ENCODE results near the gene MITF.
"Not testable (repeated sequence)": the region's sequence is repeated elsewhere in the genome, so short reads cannot be mapped to it uniquely, and the experiment has no call there.

MITF gene

GRCh38 chr3:69785769-69786320 is 46.6 kb downstream of the MITF start:
- in situ Hi-C loops (cut with MboI; ENCODE audit: low sequenced_read_pairs): no loop called here

DNA sequence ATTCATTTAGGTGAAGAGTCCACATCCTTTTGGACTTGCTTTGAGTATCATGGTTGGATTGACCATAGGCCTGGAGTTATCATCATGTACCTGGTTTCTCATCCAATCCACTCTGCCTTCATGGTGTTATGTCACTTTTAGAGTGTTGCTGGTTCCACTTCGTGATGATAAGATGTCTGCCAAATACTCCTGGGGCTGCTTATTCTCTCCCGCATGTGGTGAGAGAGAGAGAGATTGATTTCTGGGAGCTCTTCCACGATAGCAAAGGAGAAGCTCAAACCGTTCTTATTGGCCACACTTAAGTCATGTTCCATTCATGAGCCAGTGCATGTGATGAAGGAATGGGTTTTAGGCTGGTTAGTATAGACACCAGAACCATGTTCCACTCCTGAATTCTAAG is 47.6 kb downstream of the MITF start:
- in situ Hi-C loops (cut with MboI; ENCODE audit: low sequenced_read_pairs): no loop called here

- in situ Hi-C loops (cut with MboI; ENCODE audit: low sequenced_read_pairs): no loop called here
These were observed 48.3 kb downstream of the MITF start for GRCh38 chr3:69787436-69788168.

- in situ Hi-C loops (cut with MboI; ENCODE audit: low sequenced_read_pairs): no loop called here
These were observed 51.8 kb downstream of the MITF start for GRCh38 chr3:69791106-69791505.

- in situ Hi-C loops (cut with MboI; ENCODE audit: low sequenced_read_pairs): no loop called here
These were observed 52.7 kb downstream of the MITF start for GRCh38 chr3:69791919-69792399.

GRCh38 chr3:69796126-69796525 is 56.9 kb downstream of the MITF start:
- in situ Hi-C loops (cut with MboI; ENCODE audit: low sequenced_read_pairs): not testable (repeated sequence)

DNA sequence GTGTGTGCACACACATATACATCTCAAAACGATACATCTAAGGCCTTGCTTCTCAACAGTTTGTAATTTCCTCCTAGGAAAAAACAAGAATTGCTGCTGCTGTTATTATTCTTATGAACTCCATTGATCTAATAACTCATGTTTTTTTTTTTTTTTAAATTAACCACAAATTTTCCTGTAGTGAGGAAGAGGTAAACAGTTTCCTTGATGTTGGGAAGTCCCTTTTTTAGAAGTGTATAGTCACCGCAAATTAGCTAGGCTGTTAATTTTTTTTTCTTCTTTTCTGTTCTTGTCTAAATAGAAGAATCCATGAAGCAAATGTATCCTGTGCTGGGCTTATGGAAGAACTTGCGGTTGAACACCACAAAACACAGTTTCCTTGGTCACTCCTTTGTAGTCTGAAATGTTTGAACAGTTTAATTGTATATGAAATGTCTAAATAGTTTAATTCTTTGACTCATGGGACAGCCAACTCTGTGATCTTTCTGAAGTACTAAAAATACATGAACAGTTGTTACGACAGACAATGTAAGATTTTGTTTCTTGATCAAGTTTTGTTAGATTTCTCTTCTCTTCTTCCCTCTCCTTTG is 64.5 kb downstream of the MITF start:
- in situ Hi-C loops (cut with MboI; ENCODE audit: low sequenced_read_pairs): no loop called here

- in situ Hi-C loops (cut with MboI; ENCODE audit: low sequenced_read_pairs): no loop called here
These were observed 66.2 kb downstream of the MITF start for GRCh38 chr3:69805491-69805890.

- in situ Hi-C loops (cut with MboI; ENCODE audit: low sequenced_read_pairs): no loop called here
These were observed 67.6 kb downstream of the MITF start for GRCh38 chr3:69806735-69807438.

GRCh38 chr3:69807674-69808073 is 68.4 kb downstream of the MITF start:
- in situ Hi-C loops (cut with MboI; ENCODE audit: low sequenced_read_pairs): no loop called here

DNA sequence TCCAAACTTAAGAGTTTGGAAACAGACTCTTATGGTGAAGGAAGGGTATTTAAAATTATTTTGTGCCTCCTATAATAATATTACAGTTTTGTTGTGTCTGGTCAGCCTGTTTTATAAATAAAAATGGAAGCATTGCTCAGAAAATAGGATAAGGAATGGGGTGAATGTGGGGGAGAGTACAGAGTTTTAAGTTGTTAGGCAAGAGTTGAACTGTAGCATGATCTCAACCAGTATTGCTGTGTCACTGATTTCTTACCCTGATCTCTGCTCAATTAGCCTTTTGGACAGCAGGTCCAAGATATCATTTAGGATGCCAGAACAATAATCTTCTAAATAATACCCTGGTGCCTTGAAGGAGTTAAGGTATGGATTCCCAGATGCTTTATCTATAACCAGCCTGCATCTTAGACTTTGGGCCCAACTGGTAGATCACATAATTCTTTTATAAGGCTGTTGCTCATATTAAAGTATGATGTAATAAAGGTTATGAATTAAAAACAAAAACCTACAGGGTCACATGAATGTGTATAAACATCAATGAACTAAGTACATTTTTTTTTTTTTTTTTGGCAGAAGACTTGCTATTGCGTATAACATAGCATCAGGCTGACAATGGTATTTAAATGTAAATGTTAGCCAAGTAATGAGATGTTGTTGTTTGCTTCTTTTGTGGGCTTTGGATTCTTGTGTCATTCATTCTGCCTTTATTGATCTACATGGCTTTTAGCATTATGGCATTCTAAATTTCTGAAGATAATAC is 70.0 kb downstream of the MITF start:
- in situ Hi-C loops (cut with MboI; ENCODE audit: low sequenced_read_pairs): no loop called here

DNA sequence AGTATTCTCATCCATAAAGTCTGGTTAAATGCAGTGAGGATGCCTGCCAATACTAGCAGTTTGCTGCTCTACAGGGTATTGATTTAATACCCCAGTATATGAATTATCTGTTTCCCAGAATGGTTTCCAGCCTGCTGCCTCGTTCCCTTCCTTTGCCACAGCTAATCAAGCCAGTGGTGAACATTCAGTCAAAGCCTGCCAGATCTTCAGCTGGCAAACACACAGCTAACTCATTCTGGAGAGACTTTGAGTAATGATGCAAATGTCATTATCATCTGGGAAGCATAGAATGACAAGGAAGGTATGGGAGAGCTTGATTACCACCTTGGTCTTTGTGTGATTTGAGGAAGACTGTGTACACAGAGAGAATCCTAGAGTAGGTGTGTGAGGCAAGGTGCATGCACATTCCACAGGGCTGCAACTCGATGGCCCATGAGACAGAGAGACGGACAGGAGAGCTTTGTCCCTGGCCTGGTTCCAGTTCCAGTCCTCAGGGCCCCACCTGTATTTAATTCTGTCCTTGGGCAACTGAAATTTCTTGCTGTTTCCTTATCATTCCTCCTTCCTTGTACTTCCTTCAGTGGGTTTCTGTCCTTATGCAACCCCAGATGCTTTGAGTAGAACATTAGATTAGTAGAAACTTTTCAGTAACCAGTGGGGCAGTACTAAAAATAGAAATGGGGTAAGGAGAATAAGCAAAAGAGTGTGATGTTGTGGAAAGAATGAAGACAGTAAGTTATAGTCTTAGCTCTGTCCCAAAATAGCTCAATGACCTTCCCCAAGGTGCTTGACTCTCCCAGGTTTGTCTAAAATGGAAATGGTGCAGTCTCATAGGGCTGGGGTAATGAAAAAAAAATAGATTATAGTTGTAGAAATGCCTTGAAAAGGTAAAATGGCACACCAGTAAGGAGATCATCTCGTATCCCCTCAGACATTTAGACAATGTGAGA is 72.5 kb downstream of the MITF start:
- in situ Hi-C loops (cut with MboI; ENCODE audit: low sequenced_read_pairs): no loop called here

GRCh38 chr3:69815970-69816369 is 76.7 kb downstream of the MITF start:
- in situ Hi-C loops (cut with MboI; ENCODE audit: low sequenced_read_pairs): no loop called here

DNA sequence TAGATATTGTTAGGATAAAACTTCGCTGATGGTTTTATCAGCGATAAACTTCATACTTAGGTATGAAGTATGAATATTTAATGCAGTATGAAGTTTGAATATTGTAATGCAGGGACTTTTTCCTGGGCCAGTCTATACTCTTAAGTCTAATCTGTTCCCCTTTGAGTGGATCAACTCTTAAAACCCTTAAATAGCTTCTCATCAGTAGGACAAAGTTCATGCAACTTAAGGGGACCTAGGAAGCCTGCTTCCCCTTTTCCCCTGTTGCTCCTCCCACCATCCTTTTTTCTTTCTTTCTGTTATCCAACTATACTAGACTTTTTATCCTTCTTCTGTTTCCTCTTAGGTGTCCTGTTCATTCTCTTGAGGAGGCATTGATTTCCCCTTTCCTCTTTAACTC is 78.7 kb downstream of the MITF start:
- in situ Hi-C loops (cut with MboI; ENCODE audit: low sequenced_read_pairs): no loop called here

DNA sequence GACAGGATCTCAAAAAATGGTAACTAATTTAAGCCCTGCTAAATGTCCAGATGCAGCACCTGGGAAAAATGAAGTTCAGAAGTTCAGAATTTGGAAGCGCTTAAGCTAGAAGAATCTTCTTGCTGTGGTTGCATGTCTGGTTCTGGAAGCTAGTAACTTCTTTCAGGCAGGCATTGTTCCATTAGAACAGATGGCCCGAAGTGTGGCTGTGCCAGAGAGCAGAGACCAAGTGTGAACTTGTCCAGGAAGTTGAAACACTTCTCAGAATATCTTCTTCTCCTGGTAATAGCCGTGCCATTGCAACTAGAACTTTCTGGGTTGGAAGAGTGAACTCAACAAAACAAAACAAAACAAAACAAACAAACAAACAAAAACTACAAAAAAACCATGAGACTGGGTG is 80.0 kb downstream of the MITF start:
- in situ Hi-C loops (cut with MboI; ENCODE audit: low sequenced_read_pairs): no loop called here

DNA sequence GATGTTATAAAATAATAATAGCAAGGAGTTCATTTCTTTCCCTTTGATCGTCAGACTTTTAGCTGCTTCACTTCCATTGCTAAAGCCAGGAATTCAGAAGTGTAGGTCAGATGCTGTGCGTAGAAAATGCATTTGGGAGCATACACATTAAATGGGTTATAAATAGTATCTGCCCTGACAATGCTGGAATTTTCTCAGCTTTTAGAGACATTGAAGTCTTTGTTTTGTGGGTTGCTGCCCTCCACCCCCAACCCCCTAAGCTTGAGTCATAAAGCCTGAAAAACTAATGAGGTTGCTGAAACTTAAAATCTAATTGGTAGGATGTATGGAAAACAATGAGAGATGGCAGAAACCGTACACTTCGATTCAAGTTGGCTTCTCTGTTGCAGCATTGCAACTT is 81.9 kb downstream of the MITF start:
- in situ Hi-C loops (cut with MboI; ENCODE audit: low sequenced_read_pairs): no loop called here

DNA sequence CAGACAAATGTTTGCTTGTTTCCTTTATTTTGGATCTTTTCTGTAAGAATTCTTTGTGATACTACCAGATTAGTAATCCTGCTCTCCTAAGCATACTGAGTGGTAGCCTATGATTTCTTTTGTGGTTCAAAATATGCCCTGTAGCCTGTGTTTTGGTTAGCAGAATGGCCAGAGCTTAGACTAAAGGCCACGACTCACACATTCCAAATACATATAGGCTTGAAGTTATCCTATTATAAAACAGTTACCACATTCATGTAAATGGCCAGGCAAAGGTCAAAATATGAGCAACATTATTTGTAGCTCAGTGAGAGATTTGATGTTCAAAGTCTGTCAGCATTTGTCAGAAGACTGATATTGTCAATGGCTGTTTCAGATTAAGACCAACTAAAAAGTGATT is 84.5 kb downstream of the MITF start:
- in situ Hi-C loops (cut with MboI; ENCODE audit: low sequenced_read_pairs): no loop called here

- in situ Hi-C loops (cut with MboI; ENCODE audit: low sequenced_read_pairs): no loop called here
These were observed 86.2 kb downstream of the MITF start for GRCh38 chr3:69825446-69825845.

GRCh38 chr3:69827127-69827526 is 87.9 kb downstream of the MITF start:
- in situ Hi-C loops (cut with MboI; ENCODE audit: low sequenced_read_pairs): no loop called here

GRCh38 chr3:69828817-69829216 is 89.6 kb downstream of the MITF start:
- in situ Hi-C loops (cut with MboI; ENCODE audit: low sequenced_read_pairs): no loop called here
